Cortex of kidney (tissue), 1 donor: ENCODE data around the gene GPR65.
"Not testable (repeated sequence)": the region's sequence is repeated elsewhere in the genome, so short reads cannot be mapped to it uniquely, and the experiment has no call there.

Experiments used
- DNase-seq: peaks from one replicate; lab custom pipeline; 2025; lab: John Stamatoyannopoulos, UW

GPR65 gene

GRCh38 chr14:88004506-88005036 is 364 bp upstream of the GPR65 start:
- no peak for DNase-seq

- DNase-seq: no peak
These were observed 1.3 kb downstream of the GPR65 start for GRCh38 chr14:88005978-88006851.

- DNase-seq: no peak
These were observed 2.7 kb downstream of the GPR65 start for GRCh38 chr14:88007608-88008007.

GRCh38 chr14:88008039-88008742 is 3.3 kb downstream of the GPR65 start:
- no peak for DNase-seq

GRCh38 chr14:88009486-88009885 is 4.6 kb downstream of the GPR65 start:
- DNase-seq: no peak

- DNase-seq: no peak
These were observed 5.4 kb downstream of the GPR65 start for GRCh38 chr14:88010331-88010730.

GRCh38 chr14:88012495-88012894 is 7.6 kb downstream of the GPR65 start:
- DNase-seq: no peak

- no peak for DNase-seq
These were observed 8.9 kb downstream of the GPR65 start for GRCh38 chr14:88013750-88014349.

GRCh38 chr14:88016768-88017167 is 11.8 kb downstream of the GPR65 start:
- no peak for DNase-seq

GRCh38 chr14:88017535-88017934 is 12.6 kb downstream of the GPR65 start:
- no peak for DNase-seq

GRCh38 chr14:88023658-88024187 is 18.8 kb downstream of the GPR65 start:
- DNase-seq: no peak

- DNase-seq: not testable (repeated sequence)
These were observed 19.5 kb downstream of the GPR65 start for GRCh38 chr14:88024252-88025086.

GRCh38 chr14:88025313-88025712 is 20.4 kb downstream of the GPR65 start:
- DNase-seq: no peak

- no peak for DNase-seq
These were observed 22.0 kb downstream of the GPR65 start for GRCh38 chr14:88026890-88027289.

GRCh38 chr14:88029500-88029899 is 24.6 kb downstream of the GPR65 start:
- DNase-seq: no peak

- no peak for DNase-seq
These were observed 25.1 kb downstream of the GPR65 start for GRCh38 chr14:88030079-88030478.

- no peak for DNase-seq
These were observed 26.0 kb downstream of the GPR65 start for GRCh38 chr14:88030892-88031291.

- no peak for DNase-seq
These were observed 27.4 kb downstream of the GPR65 start for GRCh38 chr14:88032373-88032772.

GRCh38 chr14:88034076-88034475 is 29.1 kb downstream of the GPR65 start:
- no peak for DNase-seq

GRCh38 chr14:88036422-88036821 is 31.5 kb downstream of the GPR65 start:
- no peak for DNase-seq

- DNase-seq: no peak
These were observed 32.4 kb downstream of the GPR65 start for GRCh38 chr14:88037325-88037724.
